Adrenal gland (tissue), 12 donors: ENCODE measurements around the gene ITGAV. TPM values are rescaled to one million over a fixed set of nuclear protein-coding genes. Genes with fewer than 3 reads are reported as not detected.

ENCODE experiments used
- DNase-seq, 7 donors: peaks; one replicate each; pipeline ENCODE4 v3.0.0-alpha.2; 2019 to 2020
- H3K27ac ChIP-seq, 5 donors: fragments of 200-600 bp; sonication (generic) in 4 of 5; 1 replicate in 3 of 5; 2 replicates in 2 of 5; pipeline versions ENCODE4 v1.5.1 to v1.8.0; 2016 to 2020; ENCODE audit warnings: mild to moderate bottlenecking in 1 of 5
- H3K27me3 ChIP-seq: fragments of 200-600 bp; 2 replicates; pipeline ENCODE4 v1.8.0; 2021
- H3K36me3 ChIP-seq, 2 donors: fragments of 200-600 bp; replicated peaks in 1 of 2; 1 replicate in 1 of 2; 2 replicates in 1 of 2; pipeline versions ENCODE4 v1.5.1 to v1.8.0; 2018 to 2022
- H3K4me1 ChIP-seq, 2 donors: fragments of 200-600 bp; replicated peaks in 1 of 2; 1 replicate in 1 of 2; 2 replicates in 1 of 2; pipeline versions ENCODE4 v1.5.1 to v1.8.0; 2018 to 2021
- H3K4me3 ChIP-seq, 4 donors: fragments of 200-600 bp; sonication (generic) in 3 of 4; one replicate each; pipeline ENCODE4 v1.5.1; 2016 to 2018
- H3K9me3 ChIP-seq, 3 donors: fragments of 200-600 bp; sonication (generic) in 1 of 3; replicated peaks in 1 of 3; 1 replicate in 2 of 3; 2 replicates in 1 of 3; pipeline versions ENCODE4 v1.5.1 to v1.8.0; 2016 to 2021
- CTCF ChIP-seq, 6 experiments: fragments of 450-650 bp in 4 of 6; fragments of 200-600 bp in 2 of 6; sonication (generic) in 1 of 6; IDR thresholded peaks; 1 replicate in 5 of 6; 2 replicates in 1 of 6; pipeline versions ENCODE4 v1.5.1 to v1.8.0; 2016 to 2021; ENCODE audit warnings: antibody characterized with exemption in 6 of 6, mild to moderate bottlenecking in 2 of 6, moderate library complexity in 1 of 6
- POLR2A ChIP-seq, 2 donors: fragments of 450-650 bp; IDR thresholded peaks; one replicate each; pipeline ENCODE4 v1.6.1; 2017; ENCODE audit warnings: antibody characterized with exemption in 2 of 2, mild to moderate bottlenecking in 2 of 2, moderate library complexity in 1 of 2
- WGBS, 4 donors: extraction: QIAGEN DNeasy Blood & Tissue Kit in 2 of 4; methylation state at CpG; one replicate each; pipeline versions ENCODE4 v1.1.5 to v1.1.7; 2013 to 2017; 5-methylcytosine and 5-hydroxymethylcytosine counted together
- intact Hi-C, 2 donors: fragments of 100-400 bp; cut with DNase I; formaldehyde crosslinking; loops; one replicate each; pipeline versions ENCODE4 v1.14.1 to v1.15.0; 2022 to 2023
- polyA plus RNA-seq, 3 donors: library from polyadenylated mRNA; stranded (reverse); fragments of 200-250 nt in 2 of 3; fragments of 350-450 nt in 1 of 3; fragmentation: Illumina TruSeq in 1 of 3; extraction: RNeasy Lipid Tissue Mini Kit (QIAGEN cat#74804) in 1 of 3; gene quantifications; one replicate each; pipeline ENCODE4 v1.2.3, GENCODE V29; 2013 to 2014
- total RNA-seq, 9 donors: library from RNA; depleted of rRNA in 4 of 9; stranded (reverse); fragments of >200 nt in 4 of 9; fragments of 120-200 nt in 1 of 9; fragmentation: NEBNext Ultra II Directional in 1 of 9; extraction: Animal tissue kit (Norgen Biotek cat#: 25700) in 1 of 9; gene quantifications; one replicate each; pipeline versions ENCODE4 v1.1.0 to v1.2.4, GENCODE V29; 2013 to 2023
- donor health status: healthy with polysubstance abuse.
- donor health status: Bipolar disorder and iron deficiency.
- donor health status: DM: yes; HTN: yes; CAD: no.
- donor health status: DM: no; HTN: no; CAD: no.
- donor health status: DM: no; HTN: no; CAD: no.
- donor health status: DM: yes; HTN: yes; CAD: no.

The ITGAV gene
- total and polyA plus RNA-seq, 12 donors: 8.9 to 214 (median 112) TPM

GRCh38 chr2:186544255-186544675, 45.6 kb upstream of the ITGAV start:
- Histone ChIP-seq H3K4me1 (peaks cover 4 to 5% of the 10 kb centered on the region in 2 donors), H3K9me3 (no peaks in the 10 kb centered on the region), H3K27ac (peak overlapping the region in 3 of 5 donors; percentile 16 to 62 (median 55)), H3K27me3 (no peaks in the 10 kb centered on the region), H3K4me3 (peak overlapping the region in 1 of 4 donors; percentile 11), H3K36me3 (no peaks in the 10 kb centered on the region)
- TF ChIP-seq CTCF (IDR thresholded peaks at IDR 0.05) (no peak), POLR2A (IDR thresholded peaks at IDR 0.05) (no peak)
- intact Hi-C loops: no loop called here
- 59 to 75% (median 70%) methylated on average over 1 of the region's 1 CpG for whole genome bisulfite sequencing, 4 donors
- DNase-seq: no peak

GRCh38 chr2:186546846-186547245, 43.0 kb upstream of the ITGAV start:
- Histone ChIP-seq H3K4me1 (peaks cover 4 to 5% of the 10 kb centered on the region in 2 donors), H3K36me3 (no peaks in the 10 kb centered on the region), H3K27ac (no peak overlapping the region), H3K4me3 (no peak overlapping the region), H3K27me3 (no peaks in the 10 kb centered on the region), H3K9me3 (no peaks in the 10 kb centered on the region)
- intact Hi-C loops: no loop called here
- 2 to 57% (median 16%) methylated on average over 1 of the region's 1 CpG for whole genome bisulfite sequencing, 4 donors
- TF ChIP-seq CTCF (IDR thresholded peaks at IDR 0.05) (no peak), POLR2A (IDR thresholded peaks at IDR 0.05) (no peak)
- DNase-seq: no peak

- no peak overlapping the region for H3K27ac ChIP-seq
- TF ChIP-seq CTCF (IDR thresholded peaks at IDR 0.05): no peak
- no peak for TF ChIP-seq POLR2A (IDR thresholded peaks at IDR 0.05)
- no peak overlapping the region for H3K4me3 ChIP-seq
- no peak for DNase-seq
- no peaks in the 10 kb centered on the region for H3K36me3 ChIP-seq
- H3K27me3 ChIP-seq: no peaks in the 10 kb centered on the region
- no peaks in the 10 kb centered on the region for H3K9me3 ChIP-seq
- WGBS, 4 donors: 82 to 90% (median 84%) methylated on average over 8 of the region's 8 CpGs
- H3K4me1 ChIP-seq: no peaks in the 10 kb centered on the region
- intact Hi-C loops: no loop called here
Observed at GRCh38 chr2:186551323-186552050, 38.4 kb upstream of the ITGAV start.

- H3K36me3 ChIP-seq: no peaks in the 10 kb centered on the region
- H3K27ac ChIP-seq: no peak overlapping the region
- DNase-seq: no peak
- H3K4me1 ChIP-seq: no peaks in the 10 kb centered on the region
- no peaks in the 10 kb centered on the region for H3K27me3 ChIP-seq
- WGBS, 4 donors: 73 to 91% (median 79%) methylated on average over 1 of the region's 1 CpG
- no peaks in the 10 kb centered on the region for H3K9me3 ChIP-seq
- H3K4me3 ChIP-seq: no peak overlapping the region
- TF ChIP-seq POLR2A (IDR thresholded peaks at IDR 0.05): no peak
- intact Hi-C loops: no loop called here
Observed at GRCh38 chr2:186554429-186554828, 35.4 kb upstream of the ITGAV start.
